SH-SY5Y (cell line): ENCODE data around the gene FAM118B.

Experiments used
- GATA2 ChIP-seq: IDR thresholded peaks from 2 replicates; pipeline ENCODE4 v1.6.1; 2011; ENCODE audit warnings: mild to moderate bottlenecking, low read depth, low read length
- GATA3 ChIP-seq: IDR thresholded peaks from 2 replicates; pipeline ENCODE4 v1.6.1; 2011; ENCODE audit warnings: low read depth, mild to moderate bottlenecking, low read length, moderate library complexity

- no peak for TF ChIP-seq GATA2
- no peak for TF ChIP-seq GATA3
These were observed 42.3 kb upstream of the FAM118B start for GRCh38 chr11:126169291-126169690.
